Mesenteric fat pad (tissue), 1 donor: Measurements from ENCODE around the gene ZNF319. TPM values are rescaled to one million over a fixed set of nuclear protein-coding genes. Genes with fewer than 3 reads are reported as not detected.
"Not testable (repeated sequence)": the region's sequence is repeated elsewhere in the genome, so short reads cannot be mapped to it uniquely, and the experiment has no call there.

Experiments
- DNase-seq: peaks from one replicate; pipeline ENCODE4 v3.0.0-alpha.2; 2020; ENCODE audit warnings: low spot score
- total RNA-seq: library from RNA; stranded (reverse); fragmentation: NEBNext Ultra II Directional; extraction: Animal tissue kit (Norgen Biotek cat#: 25700); gene quantifications from one replicate; pipeline ENCODE4 v1.2.1, GENCODE V29; 2021
- donor health status: DM: yes; HTN: yes; CAD: no.

The ZNF319 gene
- total RNA-seq, 1 donor from 2014 or later, result 7.5 TPM

DNA sequence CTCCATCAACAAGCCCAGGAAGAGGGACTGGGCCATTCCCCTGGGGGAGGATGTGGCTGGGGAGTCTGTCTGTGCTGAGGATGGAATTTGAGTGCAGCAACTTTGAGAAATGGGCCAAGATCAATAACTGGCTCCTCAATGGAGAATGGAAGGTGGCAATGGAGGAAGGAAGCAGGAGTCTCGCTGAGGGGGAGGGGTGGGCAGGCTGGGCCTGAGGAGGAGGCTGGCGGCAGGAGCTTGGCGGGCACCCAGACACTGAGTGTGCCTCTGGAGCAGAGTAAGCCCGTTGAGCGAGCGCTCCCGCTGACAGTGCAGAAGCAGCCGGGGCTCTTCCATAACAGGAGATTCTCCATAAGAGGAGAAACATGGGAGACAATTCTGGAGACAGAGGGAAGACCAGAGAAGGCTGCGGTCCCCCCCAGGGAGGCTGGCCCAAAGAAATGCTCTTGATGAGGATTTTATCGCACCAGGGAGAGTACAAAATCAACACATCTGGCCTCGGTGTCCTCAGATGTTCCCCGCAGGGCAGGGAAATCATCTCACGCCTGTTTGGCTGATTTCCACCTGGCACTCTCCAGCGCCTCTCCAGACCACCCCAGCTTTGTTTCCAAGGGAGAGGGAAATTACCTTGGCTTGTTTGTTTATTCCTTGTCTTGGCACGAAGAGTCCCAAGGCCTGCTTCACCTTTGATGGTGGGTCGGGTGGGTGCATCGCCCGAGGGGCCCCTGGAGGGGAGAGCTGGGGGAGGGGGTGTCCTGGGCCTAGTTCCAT is 22.3 kb upstream of the ZNF319 start:
- DNase-seq, result no peak

DNA sequence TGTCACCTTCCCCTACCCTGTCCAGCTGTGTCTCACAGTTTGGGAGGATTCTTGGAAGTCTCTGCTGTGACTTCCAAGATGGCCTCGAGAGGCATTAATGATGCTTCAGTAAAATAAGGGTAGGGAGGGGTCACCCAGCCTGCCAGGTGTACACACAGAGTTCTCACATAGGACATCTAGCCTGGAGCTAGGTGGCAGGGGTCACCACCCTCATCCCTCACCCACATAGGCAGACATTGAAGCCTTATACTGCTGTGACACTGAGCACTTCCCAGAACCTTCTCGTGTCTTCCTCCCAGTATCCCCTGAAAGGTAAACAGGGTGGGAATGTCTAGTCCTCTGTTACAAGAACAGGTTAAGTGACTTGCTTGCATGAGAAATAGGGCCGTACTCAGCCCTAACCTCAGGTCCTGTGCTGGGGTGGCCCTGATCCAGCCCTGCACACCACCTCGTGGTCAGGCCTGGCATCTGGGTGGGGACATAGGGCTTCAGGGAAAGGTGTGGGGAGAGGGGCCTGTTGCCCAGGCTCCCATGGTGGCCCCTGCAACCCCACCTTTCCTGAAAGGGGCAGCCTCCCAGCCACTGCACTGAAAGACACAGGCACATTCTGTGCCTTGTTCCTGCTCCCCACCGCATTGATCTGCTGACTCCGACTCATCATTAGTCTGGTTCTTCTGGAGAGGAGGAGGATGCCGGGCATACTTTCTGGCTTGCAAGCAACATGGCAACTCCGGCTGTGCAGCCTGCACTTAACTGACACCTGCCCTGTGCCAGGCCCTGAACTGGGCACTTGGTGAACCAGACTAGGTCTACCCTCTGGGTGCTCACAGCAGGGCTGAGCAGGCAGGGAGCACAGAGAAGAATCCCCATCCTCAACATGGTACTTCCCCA is 21.4 kb upstream of the ZNF319 start:
- DNase-seq, result no peak

DNA sequence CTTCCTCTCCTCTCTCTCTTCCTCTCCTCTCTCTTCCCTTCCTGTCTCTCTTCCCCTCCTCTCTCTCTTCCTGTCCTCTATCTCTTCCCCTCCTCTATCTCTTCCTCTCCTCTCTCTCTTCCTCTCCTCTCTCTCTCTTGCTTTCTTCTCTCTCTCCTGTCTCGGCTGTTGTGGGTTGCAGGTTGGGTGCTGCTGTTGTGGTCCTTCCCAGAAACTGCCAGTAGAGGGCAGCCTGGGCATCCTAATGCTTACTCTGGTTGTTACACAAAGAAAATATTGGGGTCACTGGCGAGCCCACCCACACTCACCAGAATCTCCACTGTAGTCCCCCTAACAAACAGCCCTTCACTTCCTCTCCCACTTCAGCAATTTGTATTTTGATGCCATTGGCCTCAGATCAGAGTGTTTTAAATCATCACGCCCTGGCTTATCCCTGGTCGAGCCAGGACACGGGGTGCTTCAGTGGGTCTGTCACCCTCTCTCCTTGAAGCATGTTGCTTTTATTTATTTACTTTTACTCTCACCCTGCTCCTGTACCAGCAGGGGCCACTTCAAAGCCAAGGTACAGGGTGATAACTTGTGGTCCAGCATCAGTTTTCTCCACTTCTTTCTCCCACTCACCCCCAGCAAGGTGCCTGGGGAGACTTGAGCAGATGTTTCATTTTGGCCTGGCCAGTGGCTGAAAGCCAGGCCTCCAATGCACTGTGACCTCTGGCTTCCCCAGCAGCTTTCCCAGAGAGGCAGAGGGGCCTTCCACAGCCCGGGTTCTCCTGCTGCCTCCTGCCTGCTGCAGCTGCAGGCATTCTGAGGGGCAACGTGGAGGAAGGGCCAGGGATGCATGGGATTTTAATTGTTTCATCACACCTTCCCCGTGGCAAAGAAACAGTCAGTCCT is 20.4 kb upstream of the ZNF319 start:
- DNase-seq, result no peak

DNA sequence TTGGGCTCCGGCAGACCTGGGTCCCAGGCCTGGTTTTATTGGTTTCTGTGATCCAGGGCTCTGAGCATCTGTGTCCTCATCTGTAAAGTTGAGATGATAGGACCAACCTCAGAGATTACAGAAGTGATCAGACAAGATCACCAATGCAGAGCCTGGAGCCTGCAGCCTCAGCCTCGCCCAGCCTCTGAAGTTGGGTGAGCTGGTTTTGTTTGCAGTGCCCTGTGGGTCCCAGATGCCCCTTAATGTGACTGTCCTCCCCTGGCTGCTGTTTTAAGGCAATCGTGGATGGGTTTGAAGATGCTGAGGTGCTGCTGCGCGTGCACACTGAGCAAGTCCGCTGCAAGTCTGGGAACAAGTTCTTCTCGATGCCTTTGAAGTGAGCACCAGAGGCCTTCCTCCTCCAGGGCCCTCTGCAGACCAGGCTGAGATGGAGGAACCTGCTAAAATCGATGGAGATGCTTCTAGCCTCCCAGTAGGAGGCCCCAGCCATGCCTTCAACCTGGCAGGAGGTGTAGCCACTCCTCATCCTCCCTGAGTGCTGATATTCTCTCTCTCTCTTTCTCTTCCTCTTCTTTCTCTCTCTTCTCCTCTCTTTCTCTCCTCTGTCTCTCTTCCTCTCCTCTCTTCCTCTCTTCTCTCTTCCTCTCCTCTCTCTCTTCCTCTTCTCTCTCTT is 19.5 kb upstream of the ZNF319 start:
- no peak for DNase-seq

DNA sequence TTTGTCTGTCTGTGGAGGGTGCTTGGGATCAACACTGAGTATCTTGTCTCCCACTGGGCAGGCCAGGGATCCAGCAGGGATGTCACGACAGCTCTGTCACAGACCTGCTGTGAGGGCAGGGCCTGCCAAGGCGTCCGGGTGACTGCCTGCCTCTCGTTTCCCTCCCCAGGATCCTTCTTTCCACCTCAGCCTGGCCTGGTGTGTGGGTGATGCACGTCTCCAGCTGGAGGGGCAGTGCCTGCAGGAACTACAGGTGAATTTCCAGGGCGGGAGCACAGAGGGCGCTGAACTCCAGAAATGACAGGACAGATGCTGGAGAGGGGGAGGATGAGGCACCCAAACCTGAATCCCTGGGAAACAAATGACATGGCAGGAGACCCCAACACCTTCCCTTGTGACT is 18.3 kb upstream of the ZNF319 start:
- DNase-seq, result no peak

DNA sequence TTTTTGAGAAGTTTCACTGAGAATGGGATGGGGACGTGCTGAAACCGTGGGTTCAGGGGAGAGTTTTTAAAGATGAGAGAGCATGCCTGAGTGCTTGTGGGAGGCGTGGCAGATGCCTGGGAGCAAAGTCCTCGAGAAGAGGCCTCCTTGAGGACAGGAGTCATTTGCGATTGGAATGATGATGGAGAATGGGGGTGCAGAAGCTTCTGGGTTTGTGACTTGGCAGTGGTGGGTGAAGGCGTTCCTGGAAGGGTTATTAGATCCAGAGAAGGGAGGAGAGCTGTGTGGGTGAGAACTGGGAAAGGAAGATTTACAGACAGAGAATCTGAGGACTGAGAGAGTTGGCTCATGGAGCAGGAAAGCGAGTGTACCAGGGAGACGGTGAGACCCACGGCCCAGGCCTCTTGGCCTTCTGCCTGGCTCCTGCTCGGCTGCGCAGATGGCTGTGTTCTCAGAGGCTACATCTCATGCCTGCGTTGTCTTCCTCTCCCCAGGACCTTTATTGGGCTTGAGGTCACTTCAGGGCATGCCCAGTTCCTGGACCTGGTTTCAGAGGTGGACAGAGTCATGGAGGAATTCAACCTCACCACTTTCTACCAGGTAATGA is 16.5 kb upstream of the ZNF319 start:
- DNase-seq, result no peak

DNA sequence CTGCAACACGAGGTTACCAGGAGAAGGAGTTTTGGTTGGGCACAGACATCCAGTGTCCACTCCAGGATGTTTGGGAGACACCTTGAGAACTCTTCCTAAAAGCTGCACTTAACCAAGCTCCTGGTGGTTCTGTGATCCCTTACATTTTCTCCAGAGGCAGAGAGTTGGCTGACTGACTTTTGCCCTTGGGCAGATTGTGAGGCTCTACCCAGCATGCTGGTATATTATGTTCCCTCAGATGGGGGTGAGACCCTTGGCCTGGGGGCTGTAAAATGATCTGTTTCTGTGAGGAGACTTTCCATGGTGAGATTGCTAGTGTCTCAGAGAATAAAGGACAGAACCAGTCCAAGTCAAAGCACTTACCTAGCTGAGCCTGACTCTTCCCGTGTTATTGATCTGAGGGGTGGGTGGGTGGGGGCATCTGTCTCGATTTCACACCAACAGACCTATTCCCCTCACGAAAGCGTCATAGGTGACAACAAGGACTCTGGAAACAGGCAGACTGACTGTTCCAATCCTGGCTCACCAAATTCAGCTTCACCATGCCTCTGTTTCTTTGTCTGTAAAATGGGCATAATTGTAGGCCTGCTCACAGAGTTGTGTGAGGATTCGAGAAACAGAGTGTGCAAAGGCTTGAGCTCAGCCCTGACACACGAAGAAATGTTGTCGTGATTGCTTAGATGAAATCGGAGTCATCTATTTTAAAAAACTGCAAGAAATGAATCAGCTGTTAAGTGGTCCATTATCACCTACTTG is 12.9 kb upstream of the ZNF319 start:
- DNase-seq, result no peak

DNA sequence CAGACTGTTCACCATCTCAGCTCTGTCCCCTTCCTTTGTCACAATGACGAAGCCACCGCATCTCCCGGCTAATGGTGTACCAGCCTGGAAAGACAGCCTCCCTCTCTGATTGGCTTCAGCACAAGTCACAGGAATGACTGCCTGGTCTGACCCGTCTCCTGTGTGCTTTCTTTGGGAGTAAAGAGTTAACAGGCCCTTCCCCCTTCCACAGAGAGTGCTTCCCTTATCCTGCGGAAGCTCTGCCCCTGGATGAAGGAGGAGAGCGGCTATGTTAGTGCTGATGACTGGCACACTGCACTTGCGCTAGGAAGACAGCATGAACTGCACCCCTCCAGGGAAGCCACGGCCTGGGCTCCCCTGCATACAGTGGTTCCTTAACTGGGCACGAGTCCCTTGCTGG is 12.0 kb upstream of the ZNF319 start:
- no peak for DNase-seq

DNA sequence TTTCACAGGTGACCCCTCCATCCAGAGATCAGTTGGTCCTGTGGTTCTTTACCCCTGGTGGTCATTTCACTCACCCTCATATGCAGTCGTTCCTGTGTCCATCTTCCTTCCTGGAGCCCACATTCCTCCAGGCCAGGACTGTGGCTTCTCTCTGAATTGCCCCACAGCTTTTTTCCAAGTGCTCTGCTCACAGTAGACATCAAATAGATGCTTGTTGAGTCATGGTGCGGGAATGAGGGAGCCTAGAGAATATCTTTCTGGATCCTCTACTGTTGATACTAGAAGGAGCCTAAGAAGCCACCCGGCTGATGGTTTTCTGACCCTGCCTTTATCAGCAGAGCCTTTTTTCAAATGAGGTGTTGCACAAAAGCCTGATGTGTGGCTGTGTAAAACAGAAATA is 11.2 kb upstream of the ZNF319 start:
- no peak for DNase-seq

DNA sequence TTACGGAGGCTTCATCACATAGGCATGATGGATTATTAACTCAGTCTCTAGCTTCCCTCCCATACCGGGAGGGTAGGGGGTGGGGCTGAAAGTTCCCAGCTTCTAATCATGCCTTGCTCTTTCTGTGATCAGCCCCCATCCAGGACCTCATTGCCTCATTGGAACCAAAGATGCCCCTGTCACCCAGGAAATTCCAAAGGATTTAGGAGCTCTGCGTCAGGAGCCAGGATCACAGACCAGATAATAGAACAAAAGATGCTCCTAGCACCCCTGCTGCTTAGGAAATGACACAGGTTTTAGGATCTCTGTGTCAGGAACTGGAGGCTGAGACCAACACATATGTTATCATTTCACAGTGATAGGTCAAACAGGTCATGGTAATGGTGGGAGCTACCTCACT is 10.4 kb upstream of the ZNF319 start:
- DNase-seq, result no peak

DNA sequence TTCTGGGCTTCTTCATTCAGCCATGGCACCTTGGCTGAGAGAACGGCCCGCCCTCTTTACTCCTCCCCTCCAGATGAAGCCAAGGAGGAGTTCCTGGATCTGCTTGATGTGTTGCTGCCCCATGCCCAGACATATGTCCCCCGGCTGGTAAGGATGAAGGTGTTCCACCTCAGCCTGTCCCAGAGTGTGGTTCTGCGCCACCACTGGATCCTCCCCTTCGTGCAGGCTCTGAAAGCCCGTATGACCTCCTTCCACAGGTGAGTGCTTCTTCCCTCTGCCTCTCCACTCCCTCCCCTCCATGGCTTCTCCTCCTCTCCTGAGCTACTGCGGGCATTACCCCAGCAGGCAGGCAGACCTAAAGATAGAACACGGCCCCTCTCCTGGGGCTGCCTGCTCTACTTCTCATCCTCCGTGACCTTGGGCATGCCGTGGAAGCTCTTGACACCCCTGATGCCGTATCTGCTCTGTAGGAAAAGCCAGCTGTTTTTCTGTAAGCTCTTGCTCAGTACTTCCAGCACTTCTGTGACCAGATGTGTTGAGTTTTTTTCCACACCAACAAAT is 9.5 kb upstream of the ZNF319 start:
- DNase-seq, result no peak

DNA sequence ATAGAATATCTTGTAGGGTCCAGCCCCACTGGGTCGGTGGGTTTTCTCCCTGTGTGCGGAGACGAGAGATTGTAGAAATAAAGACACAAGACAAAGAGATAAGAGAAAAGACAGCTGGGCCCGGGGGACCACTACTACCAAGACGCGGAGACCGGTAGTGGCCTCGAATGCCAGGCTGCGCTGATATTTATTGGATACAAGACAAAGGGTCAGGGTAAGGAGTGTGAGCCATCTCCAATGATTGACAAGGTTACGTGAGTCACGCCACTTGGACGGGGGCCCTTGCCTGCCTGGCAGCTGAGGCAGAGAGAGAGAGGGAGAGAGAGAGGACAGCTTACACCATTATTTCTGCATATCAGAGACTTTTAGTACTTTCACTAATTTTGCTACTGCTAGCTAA is 4.3 kb upstream of the ZNF319 start:
- not testable (repeated sequence) for DNase-seq

DNA sequence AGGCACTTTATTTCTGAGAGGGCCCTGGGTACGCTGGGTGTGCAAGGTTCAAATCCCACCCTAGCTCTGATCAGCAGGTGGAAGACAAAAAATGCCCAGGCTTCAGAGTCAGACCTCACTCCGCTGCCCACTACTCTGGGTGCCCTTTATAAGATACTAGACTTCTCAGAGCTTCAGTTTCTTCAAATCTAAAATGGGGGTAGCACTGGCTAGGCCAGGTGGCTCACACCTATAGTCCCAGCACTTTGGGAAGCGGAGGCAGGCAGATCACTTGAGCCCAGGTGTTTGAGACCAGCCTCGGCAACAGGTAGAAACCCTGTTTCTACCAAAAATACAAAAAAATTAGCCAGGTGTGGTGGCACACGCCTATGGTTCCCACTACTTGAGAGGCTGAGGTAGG is 2.5 kb upstream of the ZNF319 start:
- no peak for DNase-seq

DNA sequence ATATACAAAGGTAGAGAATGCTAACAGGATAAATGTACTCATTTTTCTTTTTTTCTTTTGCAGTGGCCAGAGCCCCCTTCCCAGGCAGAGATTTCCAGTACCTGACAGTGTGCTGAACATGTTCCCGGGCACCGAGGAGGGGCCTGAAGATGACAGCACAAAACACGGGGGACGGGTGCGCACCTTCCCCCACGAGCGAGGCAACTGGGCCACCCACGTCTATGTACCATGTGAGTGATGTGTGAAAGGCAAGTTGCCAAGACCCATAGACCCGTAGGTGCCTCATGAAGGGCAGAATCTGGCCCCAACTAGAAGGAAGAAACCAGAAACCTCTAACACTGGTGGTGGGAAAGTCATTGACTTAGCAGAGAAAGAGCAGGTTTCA is 1.9 kb upstream of the ZNF319 start:
- DNase-seq, result no peak

DNA sequence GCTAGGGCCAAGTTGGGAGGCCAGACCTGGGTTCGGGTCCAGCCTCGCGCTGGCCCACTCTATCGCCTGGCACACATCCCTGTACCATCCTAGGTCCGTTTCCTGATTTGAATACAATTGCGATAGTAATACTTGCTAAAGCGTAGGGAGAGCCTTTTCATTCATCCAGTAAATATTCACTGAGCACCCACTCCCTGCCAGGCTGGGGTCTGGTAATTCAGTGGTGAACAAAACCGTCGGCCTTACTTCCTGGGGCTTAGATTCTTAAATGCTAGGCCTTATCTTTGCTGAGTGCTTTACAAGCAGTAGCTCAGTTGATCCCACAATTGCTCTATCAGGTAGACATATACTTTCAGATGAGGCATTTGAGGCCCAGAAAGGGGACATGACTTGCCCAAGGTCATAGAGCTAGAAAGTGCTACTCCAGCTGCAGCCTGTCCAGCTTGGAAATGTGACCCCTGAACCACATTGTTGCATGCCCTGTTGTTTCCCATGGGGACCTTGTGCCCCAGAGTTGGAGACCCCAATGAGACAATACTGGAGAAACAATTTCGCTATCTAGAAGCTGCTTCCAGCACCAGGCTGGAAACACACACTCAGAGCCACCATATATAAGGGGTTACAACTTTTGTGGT is 1.4 kb upstream of the ZNF319 start:
- DNase-seq, result no peak

DNA sequence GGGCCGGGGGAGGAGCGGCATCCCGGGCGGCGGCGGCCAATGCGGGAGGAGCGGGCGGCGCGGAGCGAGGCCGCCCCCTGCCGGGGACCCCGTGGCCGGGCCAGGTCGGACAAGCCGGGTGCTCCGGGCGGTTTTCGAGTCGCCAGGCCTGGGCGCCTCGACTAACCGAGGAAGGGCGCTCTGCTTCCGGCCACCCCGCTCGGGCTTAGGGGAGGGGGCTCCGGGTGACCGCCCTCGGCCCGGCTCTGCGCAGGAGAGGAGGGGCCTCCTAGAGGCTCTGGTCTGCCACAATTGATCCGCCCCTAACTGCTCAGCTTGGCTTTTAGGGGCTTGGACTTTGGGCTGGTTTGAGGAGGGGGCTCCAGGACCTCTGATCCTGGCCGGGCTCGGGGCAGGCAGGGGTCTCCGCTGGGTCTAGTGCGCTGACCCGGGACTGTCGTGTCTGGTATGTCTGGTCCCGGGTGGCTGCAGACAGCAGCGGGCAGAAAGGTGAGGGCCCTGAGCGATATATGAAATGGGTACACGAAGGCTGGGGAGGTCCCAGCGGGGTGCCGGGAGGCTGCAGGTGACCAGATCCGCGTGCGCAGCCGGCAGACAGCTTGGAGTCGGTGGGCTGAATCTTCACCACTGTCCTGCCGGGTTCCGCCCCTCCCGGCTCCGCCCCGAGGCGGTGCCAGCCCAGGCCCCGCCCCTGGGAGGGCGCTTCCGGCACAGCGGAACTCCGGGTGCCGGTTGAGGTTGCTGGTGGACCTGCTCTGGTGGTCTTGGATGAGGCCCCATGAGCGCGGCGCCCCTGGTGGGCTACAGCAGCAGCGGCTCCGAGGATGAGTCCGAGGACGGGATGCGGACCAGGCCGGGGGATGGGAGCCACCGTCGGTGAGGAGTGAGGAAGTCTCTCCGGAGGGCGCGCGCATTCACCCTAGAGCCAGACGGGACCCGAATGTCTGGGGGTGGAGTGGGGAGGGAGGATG is 519 bp upstream of the ZNF319 start, which contains the start of gene USB1:
Gene USB1 (plus strand): TSS at position 702 of the 971 bp plus-strand sequence. CDS start 77 bp downstream, at position 779.
- peak; percentile 97 for DNase-seq

DNA sequence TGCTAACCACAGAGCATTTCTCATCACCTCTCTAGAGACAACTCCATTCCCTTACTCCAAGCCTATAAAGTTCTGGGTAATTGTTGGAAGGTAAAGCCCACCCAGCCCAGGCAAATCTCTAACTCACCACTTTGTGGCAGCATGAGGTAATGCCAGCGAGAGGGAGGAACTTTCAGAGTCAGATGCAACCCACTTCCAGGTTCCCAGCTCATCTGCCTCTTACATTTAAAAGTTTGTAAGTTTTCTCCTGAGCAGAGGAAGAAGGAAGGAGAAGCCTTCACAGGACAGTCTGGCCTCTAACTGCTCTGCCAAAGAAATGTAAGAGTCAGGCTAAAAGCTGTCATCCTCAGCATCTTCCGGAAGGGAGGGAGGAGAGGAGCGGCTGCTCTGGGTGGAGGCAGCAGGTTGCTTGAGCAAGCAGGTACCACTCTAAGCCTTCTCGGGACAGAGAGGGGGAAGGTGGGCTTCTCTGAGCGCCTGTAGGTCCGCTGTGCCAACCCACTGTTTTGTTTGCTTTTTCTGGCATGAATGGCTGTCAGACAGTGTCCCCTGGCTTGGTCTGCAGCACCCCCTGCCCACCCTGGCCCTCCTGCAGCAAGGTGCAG is 1.0 kb downstream of the ZNF319 start:
- no peak for DNase-seq
